Measurements from ENCODE around the gene SERPINB12.

The SERPINB12 gene

DNA sequence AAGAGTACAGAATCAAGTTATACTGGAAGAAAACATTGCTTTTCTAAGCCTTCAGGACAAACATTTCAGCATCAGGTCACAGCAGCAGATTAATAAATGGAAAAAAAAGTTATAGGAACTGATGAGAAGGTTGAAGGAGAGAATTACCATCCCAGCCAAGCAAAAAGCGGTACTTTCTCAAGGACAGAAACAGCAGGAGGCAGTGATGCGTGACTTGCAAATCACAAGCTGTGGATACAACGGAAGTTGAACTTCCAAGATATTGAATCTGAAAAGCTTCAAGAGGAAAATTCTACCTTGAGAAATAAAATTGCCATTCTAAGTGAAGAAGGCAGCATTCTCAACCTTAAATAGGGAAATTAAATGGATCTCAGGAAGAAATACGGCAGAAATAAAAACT is 18.5 kb upstream of the SERPINB12 start:
- peak overlapping the region; percentile 40 for H2AFZ ChIP-seq (ENCODE audit: low read depth, low read length)
- H3K27me3 ChIP-seq (ENCODE audit: insufficient read depth, low read length), result no peaks in the 10 kb centered on the region
- no peak overlapping the region for H3K4me3 ChIP-seq (ENCODE audit: low read length)
- H3K36me3 ChIP-seq (ENCODE audit: insufficient read depth, low read length), result no peaks in the 10 kb centered on the region
- H3K4me1 ChIP-seq (ENCODE audit: insufficient read depth, low read length), result peaks cover 4% of the 10 kb centered on the region
- H3K9me3 ChIP-seq (ENCODE audit: low read length), result no peaks in the 10 kb centered on the region

GRCh38 chr18:63527251-63527650 is 14.9 kb upstream of the SERPINB12 start:
- Histone ChIP-seq H3K36me3 (ENCODE audit: insufficient read depth, low read length) (no peaks in the 10 kb centered on the region), H3K27me3 (ENCODE audit: insufficient read depth, low read length) (no peaks in the 10 kb centered on the region), H3K4me1 (ENCODE audit: insufficient read depth, low read length) (no peaks in the 10 kb centered on the region), H3K9me3 (ENCODE audit: low read length) (no peaks in the 10 kb centered on the region), H3K4me3 (ENCODE audit: low read length) (no peak overlapping the region), H2AFZ (ENCODE audit: low read depth, low read length) (no peak overlapping the region)

GRCh38 chr18:63528863-63529492 is 13.2 kb upstream of the SERPINB12 start:
- no peak overlapping the region for H2AFZ ChIP-seq (ENCODE audit: low read depth, low read length)
- H3K36me3 ChIP-seq (ENCODE audit: insufficient read depth, low read length), result no peaks in the 10 kb centered on the region
- peaks cover under 1% of the 10 kb centered on the region for H3K4me1 ChIP-seq (ENCODE audit: insufficient read depth, low read length)
- H3K4me3 ChIP-seq (ENCODE audit: low read length), result no peak overlapping the region
- H3K9me3 ChIP-seq (ENCODE audit: low read length), result no peaks in the 10 kb centered on the region
- H3K27me3 ChIP-seq (ENCODE audit: insufficient read depth, low read length), result no peaks in the 10 kb centered on the region

DNA sequence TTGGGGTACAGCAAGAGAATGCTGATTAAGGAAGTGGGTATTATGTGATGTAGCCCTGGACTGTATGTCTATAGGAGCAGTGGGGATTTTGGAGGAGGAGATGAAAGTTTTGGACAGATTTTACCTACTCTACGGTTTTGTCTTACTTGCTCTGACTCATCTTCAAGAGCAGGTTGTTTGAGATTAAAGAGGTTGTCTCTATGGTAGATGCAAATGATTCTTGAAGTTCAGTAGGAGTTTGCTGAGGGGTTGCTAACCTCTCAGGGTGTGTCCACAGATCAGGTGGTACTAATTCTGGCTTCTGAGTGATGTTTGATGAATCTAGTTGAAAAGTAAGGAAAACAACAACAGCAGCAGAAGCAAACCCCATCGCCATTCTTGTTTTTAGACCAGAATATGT is 9.7 kb upstream of the SERPINB12 start:
- H3K4me3 ChIP-seq (ENCODE audit: low read length), result no peak overlapping the region
- H3K36me3 ChIP-seq (ENCODE audit: insufficient read depth, low read length), result no peaks in the 10 kb centered on the region
- H2AFZ ChIP-seq (ENCODE audit: low read depth, low read length), result no peak overlapping the region

GRCh38 chr18:63534615-63535014 is 7.6 kb upstream of the SERPINB12 start:
- Histone ChIP-seq H3K4me3 (ENCODE audit: low read length) (no peak overlapping the region), H2AFZ (ENCODE audit: low read depth, low read length) (no peak overlapping the region), H3K36me3 (ENCODE audit: insufficient read depth, low read length) (no peaks in the 10 kb centered on the region), H3K9me3 (ENCODE audit: low read length) (peaks cover 3% of the 10 kb centered on the region), H3K4me1 (ENCODE audit: insufficient read depth, low read length) (peaks cover 19% of the 10 kb centered on the region), H3K27me3 (ENCODE audit: insufficient read depth, low read length) (no peaks in the 10 kb centered on the region)

More for the DNA sequence above, 9.7 kb upstream of the SERPINB12 start:
- H3K27me3 ChIP-seq (ENCODE audit: insufficient read depth, low read length), result no peaks in the 10 kb centered on the region
- H3K4me1 ChIP-seq (ENCODE audit: insufficient read depth, low read length), result peaks cover 8% of the 10 kb centered on the region
- H3K9me3 ChIP-seq (ENCODE audit: low read length), result peaks cover 3% of the 10 kb centered on the region

DNA sequence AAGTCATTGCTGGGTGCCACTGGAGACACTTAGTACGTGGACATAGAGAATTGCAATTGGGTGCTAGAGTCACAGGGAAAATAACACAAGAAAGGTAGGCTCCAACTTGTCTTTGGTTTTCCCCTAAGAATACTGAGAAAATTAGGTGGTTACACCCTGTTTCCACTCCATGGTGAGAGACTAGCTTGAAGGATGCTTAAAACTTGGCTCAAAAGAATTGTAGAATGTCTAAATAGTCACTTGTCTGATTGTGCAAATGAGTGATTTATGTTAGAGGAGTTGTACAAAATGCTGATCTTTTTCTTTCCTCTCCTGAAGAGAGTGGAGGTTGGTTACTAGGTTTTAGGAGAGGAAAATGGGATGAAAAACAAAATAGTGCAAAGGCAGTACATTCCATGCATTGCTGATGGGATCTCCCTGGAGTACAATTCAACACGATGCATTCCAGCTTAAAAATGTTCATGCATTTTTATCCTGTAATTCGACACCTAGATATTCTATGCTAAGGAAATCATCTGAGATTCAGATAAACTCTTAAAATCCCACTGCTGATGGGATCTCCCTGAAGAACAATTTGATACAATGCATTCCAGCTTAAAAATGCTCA is 2.2 kb upstream of the SERPINB12 start:
- Histone ChIP-seq H3K4me1 (ENCODE audit: insufficient read depth, low read length) (peaks cover 36% of the 10 kb centered on the region), H2AFZ (ENCODE audit: low read depth, low read length) (no peak overlapping the region), H3K9me3 (ENCODE audit: low read length) (peaks cover 3% of the 10 kb centered on the region), H3K4me3 (ENCODE audit: low read length) (no peak overlapping the region), H3K36me3 (ENCODE audit: insufficient read depth, low read length) (no peaks in the 10 kb centered on the region), H3K27me3 (ENCODE audit: insufficient read depth, low read length) (no peaks in the 10 kb centered on the region)

- Histone ChIP-seq H3K4me3 (ENCODE audit: low read length) (no peak overlapping the region), H3K9me3 (ENCODE audit: low read length) (no peaks in the 10 kb centered on the region), H2AFZ (ENCODE audit: low read depth, low read length) (no peak overlapping the region), H3K36me3 (ENCODE audit: insufficient read depth, low read length) (no peaks in the 10 kb centered on the region), H3K27me3 (ENCODE audit: insufficient read depth, low read length) (no peaks in the 10 kb centered on the region), H3K4me1 (ENCODE audit: insufficient read depth, low read length) (peaks cover 32% of the 10 kb centered on the region)
These were observed 1.8 kb downstream of the SERPINB12 start for GRCh38 chr18:63544017-63544416.

GRCh38 chr18:63545000-63545399 is 2.8 kb downstream of the SERPINB12 start:
- Histone ChIP-seq H3K9me3 (ENCODE audit: low read length) (no peaks in the 10 kb centered on the region), H2AFZ (ENCODE audit: low read depth, low read length) (no peak overlapping the region), H3K27me3 (ENCODE audit: insufficient read depth, low read length) (no peaks in the 10 kb centered on the region), H3K36me3 (ENCODE audit: insufficient read depth, low read length) (no peaks in the 10 kb centered on the region), H3K4me1 (ENCODE audit: insufficient read depth, low read length) (peaks cover 22% of the 10 kb centered on the region), H3K4me3 (ENCODE audit: low read length) (no peak overlapping the region)

- no peaks in the 10 kb centered on the region for H3K27me3 ChIP-seq (ENCODE audit: insufficient read depth, low read length)
- no peaks in the 10 kb centered on the region for H3K4me1 ChIP-seq (ENCODE audit: insufficient read depth, low read length)
- no peaks in the 10 kb centered on the region for H3K36me3 ChIP-seq (ENCODE audit: insufficient read depth, low read length)
These were observed 7.9 kb downstream of the SERPINB12 start for GRCh38 chr18:63550068-63550467.

GRCh38 chr18:63551769-63552168 is 9.6 kb downstream of the SERPINB12 start:
- H2AFZ ChIP-seq (ENCODE audit: low read depth, low read length), result no peak overlapping the region
- H3K4me1 ChIP-seq (ENCODE audit: insufficient read depth, low read length), result no peaks in the 10 kb centered on the region
- H3K36me3 ChIP-seq (ENCODE audit: insufficient read depth, low read length), result no peaks in the 10 kb centered on the region
- H3K27me3 ChIP-seq (ENCODE audit: insufficient read depth, low read length), result no peaks in the 10 kb centered on the region
- H3K9me3 ChIP-seq (ENCODE audit: low read length), result no peaks in the 10 kb centered on the region
- H3K4me3 ChIP-seq (ENCODE audit: low read length), result no peak overlapping the region

More at GRCh38 chr18:63550068-63550467, 7.9 kb downstream of the SERPINB12 start:
- Histone ChIP-seq H2AFZ (ENCODE audit: low read depth, low read length) (no peak overlapping the region), H3K9me3 (ENCODE audit: low read length) (no peaks in the 10 kb centered on the region), H3K4me3 (ENCODE audit: low read length) (no peak overlapping the region)

- no peak overlapping the region for H2AFZ ChIP-seq (ENCODE audit: low read depth, low read length)
- no peaks in the 10 kb centered on the region for H3K36me3 ChIP-seq (ENCODE audit: insufficient read depth, low read length)
- H3K4me1 ChIP-seq (ENCODE audit: insufficient read depth, low read length), result no peaks in the 10 kb centered on the region
- no peaks in the 10 kb centered on the region for H3K9me3 ChIP-seq (ENCODE audit: low read length)
- no peaks in the 10 kb centered on the region for H3K27me3 ChIP-seq (ENCODE audit: insufficient read depth, low read length)
- H3K4me3 ChIP-seq (ENCODE audit: low read length), result no peak overlapping the region
These were observed 10.4 kb downstream of the SERPINB12 start for GRCh38 chr18:63552581-63552980.

GRCh38 chr18:63553081-63553480 is 10.9 kb downstream of the SERPINB12 start:
- Histone ChIP-seq H3K4me1 (ENCODE audit: insufficient read depth, low read length) (no peaks in the 10 kb centered on the region), H3K9me3 (ENCODE audit: low read length) (no peaks in the 10 kb centered on the region), H3K27me3 (ENCODE audit: insufficient read depth, low read length) (no peaks in the 10 kb centered on the region), H2AFZ (ENCODE audit: low read depth, low read length) (no peak overlapping the region), H3K36me3 (ENCODE audit: insufficient read depth, low read length) (no peaks in the 10 kb centered on the region), H3K4me3 (ENCODE audit: low read length) (no peak overlapping the region)

DNA sequence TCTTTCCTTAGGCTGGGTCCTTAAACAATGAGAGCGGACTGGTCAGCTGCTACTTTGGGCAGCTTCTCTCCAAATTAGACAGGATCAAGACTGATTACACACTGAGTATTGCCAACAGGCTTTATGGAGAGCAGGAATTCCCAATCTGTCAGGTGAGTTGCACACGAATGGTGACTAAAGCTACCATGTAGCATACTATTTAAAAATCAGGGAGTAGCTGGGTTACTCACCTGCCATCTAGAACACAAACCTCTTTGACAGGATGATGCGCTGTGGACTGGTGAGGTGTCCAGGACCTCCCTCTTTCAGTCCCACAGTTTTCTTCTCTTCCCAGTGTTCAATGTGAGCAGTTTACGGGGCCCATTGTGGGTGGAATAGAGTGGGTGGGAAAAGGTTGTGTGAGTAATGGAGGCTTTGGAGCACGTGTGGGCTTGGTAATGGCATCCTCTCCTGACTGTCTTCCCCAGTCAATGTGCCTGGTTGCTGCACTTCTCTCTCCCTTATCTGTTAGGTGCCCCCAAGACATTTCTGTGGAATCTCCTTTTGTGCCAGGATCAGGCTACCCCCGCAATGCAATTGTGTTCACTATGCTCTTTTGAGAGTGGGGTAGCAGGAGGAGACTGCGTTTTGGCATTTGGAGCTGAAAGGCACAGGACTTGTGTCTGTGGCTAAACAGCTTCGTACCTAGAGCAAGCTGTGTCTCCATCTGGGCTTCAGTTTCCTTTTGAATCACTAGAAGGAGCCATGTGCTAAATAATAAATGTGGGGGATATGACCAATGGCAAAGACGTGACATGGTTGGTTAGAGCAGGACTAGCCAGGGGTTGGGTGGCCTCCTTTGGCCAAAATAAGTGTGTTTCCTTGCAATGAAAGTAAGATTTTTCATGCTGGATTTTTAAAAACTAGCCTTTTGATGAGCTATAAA is 17.7 kb downstream of the SERPINB12 start:
- Histone ChIP-seq H3K9me3 (ENCODE audit: low read length) (no peaks in the 10 kb centered on the region), H3K4me3 (ENCODE audit: low read length) (no peak overlapping the region), H2AFZ (ENCODE audit: low read depth, low read length) (no peak overlapping the region), H3K27me3 (ENCODE audit: insufficient read depth, low read length) (no peaks in the 10 kb centered on the region), H3K36me3 (ENCODE audit: insufficient read depth, low read length) (no peaks in the 10 kb centered on the region), H3K4me1 (ENCODE audit: insufficient read depth, low read length) (no peaks in the 10 kb centered on the region)

All from neuron (in vitro differentiated cells).